DMS153 (cell line): ENCODE measurements around the gene LRRC3.
A peak's percentile ranks its signal among the peaks of the same experiment; 100 is the strongest.
"Not testable (repeated sequence)": the region's sequence is repeated elsewhere in the genome, so short reads cannot be mapped to it uniquely, and the experiment has no call there.

Experiments used
- DNase-seq: peaks from one replicate; lab custom pipeline; 2025; lab: John Stamatoyannopoulos, UW

The LRRC3 gene

DNA sequence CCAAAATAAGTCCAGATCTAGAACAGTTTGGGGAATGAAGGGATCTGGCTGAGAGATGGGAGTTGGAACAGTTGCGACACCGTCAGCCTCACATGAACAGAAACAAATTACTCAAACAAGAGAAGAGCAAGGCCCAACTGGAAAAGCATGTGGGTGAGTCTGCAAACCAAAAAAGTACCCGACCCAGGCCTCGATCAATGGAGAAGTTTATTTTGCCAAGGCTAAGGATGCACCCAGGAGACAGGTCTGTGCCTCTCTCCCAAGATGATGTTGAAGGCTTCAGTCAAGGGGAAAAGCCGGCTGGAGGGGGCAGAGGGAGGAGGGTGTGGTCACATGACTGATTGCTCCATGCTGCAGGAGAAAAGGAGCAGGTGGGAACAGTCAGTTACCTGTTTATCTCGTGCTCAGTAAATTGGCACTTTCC lies 42.4 kb downstream of the LRRC3 start:
- peak; percentile 63 for DNase-seq

DNA sequence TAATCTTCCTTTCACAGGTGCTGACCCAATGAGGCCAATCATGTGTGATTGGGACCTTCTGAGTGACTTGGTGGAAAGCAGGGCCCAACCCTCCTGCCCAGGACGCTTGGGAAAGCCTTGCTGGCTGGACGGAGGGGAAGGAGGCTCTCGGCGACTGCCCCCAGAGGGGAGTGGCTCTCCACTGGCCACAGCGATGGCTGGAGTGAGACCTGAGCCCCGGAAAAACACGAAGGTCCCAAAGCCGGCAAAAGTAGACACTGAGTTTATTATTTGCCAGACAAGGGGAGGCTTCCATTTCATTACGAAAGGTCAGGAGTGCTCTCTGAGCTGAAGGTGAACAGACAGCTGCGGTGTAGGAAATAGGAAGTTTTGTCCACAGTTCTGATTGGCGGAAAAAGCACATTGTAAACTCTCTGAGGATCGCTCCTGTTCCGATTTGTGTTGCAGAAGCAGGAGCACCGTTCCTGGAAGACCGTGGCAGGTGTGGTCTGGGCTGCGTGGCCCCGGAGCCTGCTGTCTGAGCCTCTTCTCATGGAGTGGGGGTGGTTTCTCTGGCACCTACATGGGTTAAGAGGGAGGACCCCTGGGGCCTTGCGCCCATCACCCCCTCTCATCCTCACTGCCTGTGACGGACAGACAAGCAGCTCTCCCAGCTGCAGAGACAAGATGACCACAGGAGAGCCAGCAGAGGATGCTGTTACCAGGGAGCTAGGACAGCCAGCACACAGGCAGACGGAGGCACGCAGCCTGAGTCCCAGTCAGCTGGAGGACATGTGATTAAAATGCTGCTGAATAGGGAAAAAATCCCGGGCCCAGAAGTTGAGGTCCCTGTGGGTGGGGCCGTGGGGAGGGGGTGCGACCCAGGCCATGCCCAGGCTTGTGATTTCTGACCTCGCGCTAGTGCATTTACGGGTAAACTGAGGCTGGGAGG lies 43.2 kb downstream of the LRRC3 start:
- peak; percentile 20 for DNase-seq

- DNase-seq: peak; percentile 26
These were observed 43.9 kb downstream of the LRRC3 start for GRCh38 chr21:44499211-44499560.

- DNase-seq: no peak
These were observed 44.3 kb downstream of the LRRC3 start for GRCh38 chr21:44499631-44500030.

GRCh38 chr21:44500111-44500510 lies 44.8 kb downstream of the LRRC3 start:
- DNase-seq: no peak

- no peak for DNase-seq
These were observed 47.1 kb downstream of the LRRC3 start for GRCh38 chr21:44502171-44502958.

DNA sequence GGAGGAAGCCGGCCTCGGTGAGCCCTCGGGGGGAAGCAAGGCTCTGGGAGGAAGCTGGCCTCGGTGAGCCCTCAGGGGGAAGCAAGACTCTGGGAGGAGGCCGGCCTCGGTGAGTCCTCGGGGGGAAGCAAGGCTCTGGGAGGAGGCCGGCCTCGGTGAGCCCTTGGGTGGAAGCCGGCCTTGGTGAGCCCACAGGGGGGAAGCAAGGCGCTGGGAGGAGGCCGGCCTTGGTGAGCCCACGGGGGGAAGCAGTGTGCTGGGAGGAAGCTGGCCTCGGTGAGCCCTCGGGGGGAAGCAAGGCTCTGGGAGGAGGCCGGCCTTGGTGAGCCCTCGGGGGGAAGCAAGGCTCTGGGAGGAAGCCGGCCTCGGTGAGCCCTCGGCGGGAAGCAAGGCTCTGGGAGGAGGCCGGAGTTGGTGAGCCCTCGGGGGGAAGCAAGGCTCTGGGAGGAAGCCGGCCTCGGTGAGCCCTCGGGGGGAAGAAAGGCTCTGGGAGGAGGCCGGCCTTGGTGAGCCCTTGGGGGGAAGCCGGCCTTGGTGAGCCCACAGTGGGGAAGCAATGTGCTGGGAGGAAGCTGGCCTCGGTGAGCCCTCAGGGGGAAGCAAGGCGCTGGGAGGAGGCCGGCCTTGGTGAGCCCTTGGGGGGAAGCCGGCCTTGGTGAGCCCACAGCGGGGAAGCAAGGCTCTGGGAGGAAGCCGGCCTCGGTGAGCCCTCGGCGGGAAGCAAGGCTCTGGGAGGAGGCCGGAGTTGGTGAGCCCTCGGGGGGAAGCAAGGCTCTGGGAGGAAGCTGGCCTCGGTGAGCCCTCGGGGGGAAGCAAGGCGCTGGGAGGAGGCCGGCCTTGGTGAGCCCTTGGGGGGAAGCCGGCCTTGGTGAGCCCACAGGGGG lies 47.9 kb downstream of the LRRC3 start:
- DNase-seq: not testable (repeated sequence)

GRCh38 chr21:44503901-44504399 lies 48.6 kb downstream of the LRRC3 start:
- DNase-seq: no peak

- no peak for DNase-seq
These were observed 50.5 kb downstream of the LRRC3 start for GRCh38 chr21:44505673-44506278.

- no peak for DNase-seq
These were observed 51.3 kb downstream of the LRRC3 start for GRCh38 chr21:44506279-44507255.

DNA sequence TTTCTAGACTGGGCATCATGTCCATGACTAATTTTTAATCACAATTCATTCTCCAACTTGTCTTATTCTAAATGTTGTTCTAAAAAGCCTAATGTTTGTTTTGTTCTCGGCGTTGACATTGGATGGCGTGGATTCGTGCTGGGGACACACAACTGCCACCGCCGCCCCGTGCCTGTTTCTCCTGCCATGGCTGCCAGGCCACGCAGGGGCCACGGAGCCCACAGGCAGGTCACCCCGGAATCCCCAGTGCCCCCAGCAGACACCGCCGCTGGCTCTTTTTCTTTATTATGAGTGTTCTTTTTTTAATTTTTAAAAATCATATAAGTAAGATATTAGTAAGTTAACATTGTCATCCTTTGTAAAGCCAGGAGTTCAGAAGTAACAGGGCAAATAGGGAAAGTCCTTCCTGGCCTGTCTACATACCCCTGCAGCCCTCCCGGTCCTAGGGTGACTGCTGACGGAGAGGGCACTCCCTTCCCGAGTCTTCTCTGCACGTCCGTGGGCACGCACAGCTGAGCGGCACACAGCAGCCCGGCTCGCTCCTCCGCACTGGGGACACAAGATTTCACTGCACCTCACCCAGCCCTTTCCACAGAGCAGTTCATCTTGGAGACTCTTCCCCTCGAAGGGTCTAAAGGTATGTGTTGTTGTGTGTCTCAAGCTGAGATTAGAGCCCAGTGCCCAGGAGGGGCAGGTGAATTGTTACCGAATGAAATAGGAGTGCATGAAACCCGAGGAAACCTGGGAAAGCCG lies 52.5 kb downstream of the LRRC3 start:
- DNase-seq: no peak

- DNase-seq: no peak
These were observed 53.1 kb downstream of the LRRC3 start for GRCh38 chr21:44508426-44508710.

DNA sequence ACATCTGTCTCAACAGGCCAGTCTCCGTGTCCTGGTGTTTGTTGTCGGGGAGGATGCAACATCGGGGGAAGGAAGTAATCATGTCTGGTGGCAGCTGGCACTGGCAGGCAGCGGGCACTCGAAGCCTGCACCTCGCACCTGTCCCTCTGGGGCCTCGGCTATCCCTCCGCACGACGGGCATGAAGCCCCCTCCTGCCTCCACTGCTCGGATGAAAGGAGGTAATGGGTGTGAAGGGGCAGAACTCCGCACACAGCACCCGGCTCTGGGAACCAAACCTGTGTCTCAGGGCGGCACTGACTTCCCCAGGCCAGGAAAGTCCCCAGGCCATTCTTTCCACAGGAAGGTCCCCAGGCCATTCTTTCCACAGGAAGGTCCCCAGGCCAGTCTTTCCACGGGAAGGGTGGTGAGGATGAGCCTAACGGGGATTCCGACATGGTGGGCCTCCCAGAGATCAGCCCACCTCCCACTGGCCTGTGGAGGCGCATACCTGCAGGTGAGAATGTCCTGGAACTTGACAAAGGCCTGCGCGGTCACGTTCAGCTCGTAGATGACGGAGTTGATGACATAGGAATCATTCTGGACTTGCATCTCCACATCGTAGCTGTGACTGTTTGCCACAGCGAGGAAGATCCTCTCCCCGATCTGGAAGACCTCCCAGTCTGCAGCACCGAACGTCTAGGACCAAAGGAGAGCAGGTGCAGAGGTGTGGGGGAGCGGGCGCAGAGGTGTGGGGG lies 53.6 kb downstream of the LRRC3 start:
- no peak for DNase-seq

DNA sequence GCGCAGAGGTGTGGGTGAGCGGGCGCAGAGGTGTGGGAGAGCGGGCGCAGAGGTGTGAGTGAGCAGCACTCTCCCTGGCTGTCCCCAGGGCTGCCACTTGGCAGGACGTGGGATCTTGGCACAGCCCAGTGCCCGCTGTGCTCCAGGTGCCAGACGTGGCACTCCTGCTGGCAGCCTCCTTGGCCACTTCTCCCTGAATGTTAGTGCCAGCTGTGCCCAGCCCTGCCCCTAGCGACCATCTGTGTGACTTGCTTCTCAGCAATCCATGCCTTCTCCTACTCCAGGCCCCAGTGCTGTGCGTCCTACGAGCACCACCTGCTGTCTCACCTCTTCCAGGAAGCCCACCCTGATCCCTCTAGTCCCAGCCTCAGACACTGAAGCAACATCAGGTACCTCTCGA lies 54.2 kb downstream of the LRRC3 start:
- no peak for DNase-seq

GRCh38 chr21:44510109-44510507 lies 54.8 kb downstream of the LRRC3 start:
- DNase-seq: no peak

DNA sequence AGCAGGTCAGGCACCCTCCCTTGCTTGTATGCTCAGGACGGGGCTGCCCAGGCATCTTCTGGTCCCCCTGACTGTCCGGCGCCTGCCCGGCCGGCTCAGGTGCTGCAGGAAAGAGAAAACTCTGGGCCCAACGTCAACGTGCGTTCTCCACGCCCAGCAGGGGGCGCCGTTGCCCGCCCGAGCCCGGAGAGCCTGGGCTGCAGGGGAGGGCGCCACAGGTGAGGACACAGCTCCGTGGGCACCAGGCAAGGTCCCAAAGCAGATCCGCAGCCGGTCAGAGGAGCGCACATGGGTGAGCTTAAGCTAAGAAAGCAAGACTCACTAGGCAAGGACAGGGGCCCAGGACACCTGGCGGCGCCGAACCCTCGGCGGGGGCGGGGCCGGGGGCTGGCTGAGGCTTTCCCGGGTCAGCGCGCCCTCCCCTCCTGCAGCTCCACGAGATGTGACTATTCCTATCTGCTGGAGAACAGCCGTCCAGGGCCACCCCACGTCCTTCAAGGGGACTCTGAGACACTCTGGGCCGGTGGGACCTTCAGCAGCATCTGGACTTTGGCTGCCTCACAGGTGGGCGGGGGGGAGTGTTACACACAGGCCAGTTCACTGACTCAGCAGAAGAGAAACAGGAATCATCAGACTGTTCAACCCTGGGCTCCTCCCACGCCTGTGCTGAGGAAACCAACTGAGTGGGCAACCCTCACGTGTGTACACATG lies 55.4 kb downstream of the LRRC3 start:
- DNase-seq: peak; percentile 42

- DNase-seq: no peak
These were observed 56.1 kb downstream of the LRRC3 start for GRCh38 chr21:44511219-44511937.
